HG03139 (cell line): ENCODE results near the gene KCNG2.

Experiments
- ATAC-seq: cut with Tn5 transposase; IDR thresholded peaks from one replicate; pipeline ENCODE4 v1.9.1; 2021; ENCODE audit not compliant: unreplicated experiment

The KCNG2 gene

GRCh38 chr18:79798346-79798998 is 734 bp downstream of the KCNG2 start:
- ATAC-seq = no peak

- ATAC-seq = no peak
These were observed 1.2 kb downstream of the KCNG2 start for GRCh38 chr18:79798999-79799370.

GRCh38 chr18:79799619-79800370 is 2.1 kb downstream of the KCNG2 start:
- no peak for ATAC-seq

GRCh38 chr18:79800371-79801180 is 2.8 kb downstream of the KCNG2 start:
- no peak for ATAC-seq

- ATAC-seq = no peak
These were observed 3.5 kb downstream of the KCNG2 start for GRCh38 chr18:79801217-79801616.

- no peak for ATAC-seq
These were observed 3.9 kb downstream of the KCNG2 start for GRCh38 chr18:79801641-79802040.

- no peak for ATAC-seq
These were observed 4.6 kb downstream of the KCNG2 start for GRCh38 chr18:79802298-79802697.

GRCh38 chr18:79803611-79804051 is 5.9 kb downstream of the KCNG2 start:
- ATAC-seq = no peak

GRCh38 chr18:79804130-79804787 is 6.5 kb downstream of the KCNG2 start:
- no peak for ATAC-seq

GRCh38 chr18:79805211-79805887 is 7.6 kb downstream of the KCNG2 start:
- no peak for ATAC-seq

- ATAC-seq = no peak
These were observed 8.3 kb downstream of the KCNG2 start for GRCh38 chr18:79805926-79806487.

- no peak for ATAC-seq
These were observed 9.5 kb downstream of the KCNG2 start for GRCh38 chr18:79806976-79807841.

GRCh38 chr18:79809482-79810192 is 11.9 kb downstream of the KCNG2 start:
- no peak for ATAC-seq

GRCh38 chr18:79812052-79812451 is 14.3 kb downstream of the KCNG2 start:
- no peak for ATAC-seq

GRCh38 chr18:79814373-79814772 is 16.6 kb downstream of the KCNG2 start:
- ATAC-seq = no peak

- ATAC-seq = no peak
These were observed 17.9 kb downstream of the KCNG2 start for GRCh38 chr18:79815657-79816056.

GRCh38 chr18:79816092-79816491 is 18.4 kb downstream of the KCNG2 start:
- ATAC-seq = no peak

GRCh38 chr18:79816981-79817606 is 19.4 kb downstream of the KCNG2 start:
- no peak for ATAC-seq
